Hepatocyte (in vitro differentiated cells): ENCODE data around the gene ENOSF1. TPM values are rescaled to one million over a fixed set of nuclear protein-coding genes. Genes with fewer than 3 reads are reported as not detected.
"Not testable (repeated sequence)": the region's sequence is repeated elsewhere in the genome, so short reads cannot be mapped to it uniquely, and the experiment has no call there.

Source experiments
- DNase-seq: peaks from one replicate; pipeline ENCODE4 v3.0.0-alpha.2; 2016; ENCODE audit warnings: low spot score
- H2AFZ ChIP-seq: fragments of 200-600 bp; sonication (generic); 2 replicates; pipeline ENCODE4 v1.6.0; 2016; ENCODE audit warnings: antibody characterized with exemption, mild to moderate bottlenecking
- H3K27ac ChIP-seq: fragments of 200-600 bp; sonication (generic); 2 replicates; pipeline ENCODE4 v1.5.1; 2016; ENCODE audit warnings: mild to moderate bottlenecking
- H3K27me3 ChIP-seq: fragments of 200-600 bp; sonication (generic); 2 replicates; pipeline ENCODE4 v1.6.1; 2016
- H3K36me3 ChIP-seq: fragments of 200-600 bp; sonication (generic); replicated peaks from 2 replicates; pipeline ENCODE4 v1.5.1; 2016; ENCODE audit warnings: low read depth; ENCODE audit not compliant: insufficient read depth
- H3K4me1 ChIP-seq: fragments of 200-600 bp; sonication (generic); 2 replicates; pipeline ENCODE4 v1.5.1; 2016; ENCODE audit warnings: mild to moderate bottlenecking, moderate library complexity; ENCODE audit not compliant: insufficient read depth
- H3K4me2 ChIP-seq: fragments of 200-600 bp; sonication (generic); 2 replicates; pipeline ENCODE4 v1.6.0; 2016
- H3K4me3 ChIP-seq: fragments of 200-600 bp; sonication (generic); 2 replicates; pipeline ENCODE4 v1.5.1; 2016; ENCODE audit warnings: mild to moderate bottlenecking
- H3K79me2 ChIP-seq: fragments of 200-600 bp; sonication (generic); 2 replicates; pipeline ENCODE4 v1.6.0; 2017; ENCODE audit warnings: mild to moderate bottlenecking
- H3K9me2 ChIP-seq: fragments of 200-600 bp; sonication (generic); replicated peaks from 2 replicates; pipeline ENCODE4 v1.6.0; 2017; ENCODE audit warnings: mild to moderate bottlenecking; ENCODE audit not compliant: insufficient read depth
- H3K9me3 ChIP-seq: fragments of 200-600 bp; sonication (generic); 2 replicates; pipeline ENCODE4 v1.5.1; 2016; ENCODE audit warnings: low read depth, mild to moderate bottlenecking
- H4K20me1 ChIP-seq: fragments of 200-600 bp; sonication (generic); 2 replicates; pipeline ENCODE4 v1.6.0; 2016; ENCODE audit warnings: mild to moderate bottlenecking; ENCODE audit not compliant: insufficient read depth, poor library complexity, severe bottlenecking
- CTCF ChIP-seq: fragments of 200-600 bp; sonication (generic); IDR thresholded peaks from 2 replicates; pipeline ENCODE4 v1.5.1; 2016; ENCODE audit warnings: antibody characterized with exemption, mild to moderate bottlenecking; ENCODE audit not compliant: poor library complexity
- EZH2 ChIP-seq: fragments of 200-600 bp; sonication (generic); IDR thresholded peaks from 2 replicates; pipeline ENCODE4 v1.6.1; 2016; ENCODE audit warnings: antibody characterized with exemption, mild to moderate bottlenecking, borderline replicate concordance
- EZH2phosphoT487 ChIP-seq: fragments of 200-600 bp; sonication (generic); IDR thresholded peaks from one replicate; pipeline ENCODE4 v1.6.1; 2018; ENCODE audit warnings: antibody characterized with exemption, mild to moderate bottlenecking, low read depth, moderate library complexity; ENCODE audit not compliant: unreplicated experiment, severe bottlenecking
- WGBS: methylation state at CpG from one replicate; pipeline ENCODE4 v1.1.6; 2016; ENCODE audit warnings: low lambda C conversion rate; ENCODE audit errors: missing lambda C conversion rate; 5-methylcytosine and 5-hydroxymethylcytosine counted together
- polyA plus RNA-seq: library from polyadenylated mRNA; unstranded; fragments of >200 nt; fragmentation: Nextera tagmentation; extraction: Ambion mirVana; gene quantifications from 2 replicates; pipeline ENCODE4 v1.2.1, GENCODE V29; 2016
- total RNA-seq: library from RNA; depleted of rRNA; stranded (reverse); fragments of >200 nt; gene quantifications from 2 replicates; pipeline ENCODE4 v1.2.3, GENCODE V29; 2014

ENOSF1 gene
- total RNA-seq (42.5 and 44.5 TPM in 2 replicates), polyA plus RNA-seq (41.0 and 41.6 TPM in 2 replicates)

- Histone ChIP-seq H3K27ac (peak within 1 kb of the TSS; percentile 83), H3K27me3 (no peaks in the 10 kb centered on the region), H3K4me2 (peak within 1 kb of the TSS; percentile 83), H3K4me3 (peak within 1 kb of the TSS; percentile 68), H2AFZ (peak within 1 kb of the TSS; percentile 92), H3K4me1 (peaks cover 13% of the 10 kb centered on the region), H3K9me3 (no peaks in the 10 kb centered on the region), H3K9me2 (no peaks in the 10 kb centered on the region), H3K79me2 (peaks cover 35% of the 10 kb centered on the region), H3K36me3 (no peaks in the 10 kb centered on the region), H4K20me1 (no peaks in the 10 kb centered on the region)
- TF ChIP-seq CTCF, result peak; percentile 85
- no peak for TF ChIP-seq EZH2phosphoT487
- DNase-seq, result peak; percentile 94
- 14% methylated on average over 46 of the region's 91 CpGs for WGBS
Measured at GRCh38 chr18:712401-713134, at the start of gene ENOSF1. Gene ENOSF1, minus strand, starts transcription at chr18:712630. Its CDS starts 43 bp downstream, at chr18:712587.

- not testable (repeated sequence) for H4K20me1 ChIP-seq, H3K27me3 ChIP-seq, H3K9me3 ChIP-seq, H2AFZ ChIP-seq, H3K36me3 ChIP-seq, H3K4me1 ChIP-seq, H3K27ac ChIP-seq, H3K4me2 ChIP-seq, H3K4me3 ChIP-seq, H3K9me2 ChIP-seq, DNase-seq
- peaks cover 75% of the 10 kb centered on the region for H3K79me2 ChIP-seq
- WGBS, result 98% methylated on average over 4 of the region's 4 CpGs
Measured at GRCh38 chr18:759864-760263, 47.4 kb upstream of the ENOSF1 start.

- Histone ChIP-seq H3K36me3 (no peaks in the 10 kb centered on the region), H3K4me3 (no peak overlapping the region), H4K20me1 (no peaks in the 10 kb centered on the region), H3K4me1 (no peaks in the 10 kb centered on the region), H3K9me2 (no peaks in the 10 kb centered on the region), H3K27me3 (no peaks in the 10 kb centered on the region), H3K79me2 (peaks cover 42% of the 10 kb centered on the region), H3K27ac (no peak overlapping the region), H2AFZ (no peak overlapping the region), H3K4me2 (no peak overlapping the region), H3K9me3 (no peaks in the 10 kb centered on the region)
- DNase-seq, result no peak
- TF ChIP-seq EZH2phosphoT487 (no peak), CTCF (no peak), EZH2 (no peak)
- 77% methylated on average over 2 of the region's 2 CpGs for WGBS
Measured at GRCh38 chr18:755506-755905, 43.1 kb upstream of the ENOSF1 start.

GRCh38 chr18:754656-755055 lies 42.2 kb upstream of the ENOSF1 start:
- Histone ChIP-seq H3K9me2 (no peaks in the 10 kb centered on the region), H3K27me3 (no peaks in the 10 kb centered on the region), H3K36me3 (no peaks in the 10 kb centered on the region), H3K4me1 (no peaks in the 10 kb centered on the region), H3K27ac (no peak overlapping the region), H3K4me3 (no peak overlapping the region), H2AFZ (no peak overlapping the region), H3K4me2 (no peak overlapping the region), H3K79me2 (peaks cover 35% of the 10 kb centered on the region), H3K9me3 (no peaks in the 10 kb centered on the region), H4K20me1 (no peaks in the 10 kb centered on the region)
- DNase-seq, result no peak
- WGBS, result 100% methylated on average over 1 of the region's 1 CpG
- TF ChIP-seq EZH2 (no peak), CTCF (no peak), EZH2phosphoT487 (no peak)
